ENCODE data around the gene SUPT6H. TPM values are rescaled to one million over a fixed set of nuclear protein-coding genes. Genes with fewer than 3 reads are reported as not detected.

The SUPT6H gene
- total and polyA plus RNA-seq, 2 donors (not counting 3 experiments of a cell fraction or from before 2014, with no cell fraction given): 33.9 to 79.2 TPM

DNA sequence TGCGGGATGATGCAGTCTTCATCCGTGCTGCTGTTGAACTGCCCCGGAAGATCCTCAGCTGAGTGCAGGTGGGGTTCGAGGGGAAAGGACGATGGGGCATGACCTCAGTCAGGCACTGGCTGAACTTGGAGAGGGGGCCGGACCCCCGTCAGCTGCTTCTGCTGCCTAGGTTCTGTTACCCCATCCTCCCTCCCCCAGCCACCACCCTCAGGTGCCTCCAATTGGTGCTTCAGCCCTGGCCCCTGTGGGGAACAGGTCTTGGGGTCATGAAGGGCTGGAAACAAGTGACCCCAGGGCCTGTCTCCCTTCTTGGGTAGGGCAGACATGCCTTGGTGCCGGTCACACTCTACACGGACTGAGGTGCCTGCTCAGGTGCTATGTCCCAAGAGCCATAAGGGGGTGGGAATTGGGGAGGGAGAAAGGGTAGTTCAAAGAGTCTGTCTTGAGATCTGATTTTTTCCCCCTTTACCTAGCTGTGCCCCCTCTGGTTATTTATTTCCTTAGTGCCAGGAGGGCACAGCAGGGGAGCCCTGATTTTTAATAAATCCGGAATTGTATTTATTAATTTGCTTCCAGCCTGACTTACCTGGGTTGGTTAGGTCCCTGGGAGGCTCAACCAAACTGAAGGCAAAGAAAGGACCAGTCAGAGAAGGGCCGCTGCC is 87.6 kb downstream of the SUPT6H start:
- CTCF ChIA-PET: interaction anchor here (0.6 to 16.6 kb wide), 26 partner anchors 11 to 368 kb away, joined by 3 to 602 read pairs (median 4); partner anchors contain the start of genes BLTP2, FAM222B, NEK8 and RPL23A
- Histone ChIP-seq H3K27ac (ENCODE audit: insufficient read depth, low read depth, low read length) (no peak overlapping the region), H3K9me1 (replicated peaks; ENCODE audit: control insufficient read depth, extremely low read depth, insufficient read depth, low read length) (no peaks in the 10 kb centered on the region), H3K9ac (replicated peaks; ENCODE audit: extremely low read depth, insufficient read depth, low read length) (no peak overlapping the region), H3K9me3 (replicated peaks; ENCODE audit: control insufficient read depth, insufficient read depth, low read length) (no peaks in the 10 kb centered on the region), H3K36me3 (ENCODE audit: control insufficient read depth in 2 of 2, extremely low read depth in 1 of 2, insufficient read depth in 2 of 2, low read length in 2 of 2) (peaks cover 4 to 20% of the 10 kb centered on the region in 2 experiments), H3K27me3 (ENCODE audit: control insufficient read depth in 2 of 2, insufficient read depth in 2 of 2, low read length in 2 of 2) (no peaks in the 10 kb centered on the region), H3K4me2 (ENCODE audit: insufficient read depth, low read length) (no peak overlapping the region), H2AFZ (ENCODE audit: low read depth, low read length) (no peak overlapping the region), H4K20me1 (replicated peaks; ENCODE audit: control insufficient read depth, extremely low read depth, insufficient read depth, low read length) (no peaks in the 10 kb centered on the region), H3K79me2 (ENCODE audit: control insufficient read depth, insufficient read depth, low read length) (peaks cover 24% of the 10 kb centered on the region), H3K4me1 (ENCODE audit: control insufficient read depth, extremely low read depth, insufficient read depth, low read length) (peaks cover 23% of the 10 kb centered on the region), H3K4me3 (replicated peaks in 1 of 3; ENCODE audit: insufficient read depth in 1 of 3, low read depth in 1 of 3, low read length in 3 of 3) (no peak overlapping the region)
- DNase-seq (ENCODE audit: low read depth, low spot score): no peak
- no TSS peak for BruUV-seq (replicated peaks)
- TF ChIP-seq FOS (IDR thresholded peaks at IDR 0.05; ENCODE audit: borderline replicate concordance, insufficient read depth, low read length) (no peak), POLR2AphosphoS5 (IDR thresholded peaks at IDR 0.05; ENCODE audit: insufficient read depth, low read depth, low read length) (no peak), POLR2A (IDR thresholded peaks at IDR 0.05; ENCODE audit: low read depth, low read length) (no peak), EZH2 (IDR thresholded peaks at IDR 0.05; ENCODE audit: borderline replicate concordance, low read depth, low read length, severe bottlenecking) (no peak), JUN (IDR thresholded peaks at IDR 0.05; ENCODE audit: borderline replicate concordance, insufficient read depth, insufficient read length, low read depth) (no peak), GATA2 (IDR thresholded peaks at IDR 0.05; ENCODE audit: insufficient read depth, insufficient read length, low read depth, low read length) (no peak), MYC (IDR thresholded peaks at IDR 0.05; ENCODE audit: low read depth, low read length) (no peak)
- TF ChIP-seq, protein P1, sequence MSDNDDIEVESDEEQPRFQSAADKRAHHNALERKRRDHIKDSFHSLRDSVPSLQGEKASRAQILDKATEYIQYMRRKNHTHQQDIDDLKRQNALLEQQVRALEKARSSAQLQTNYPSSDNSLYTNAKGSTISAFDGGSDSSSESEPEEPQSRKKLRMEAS (IDR thresholded peaks at IDR 0.05; ENCODE audit: insufficient read depth, insufficient read length): no peak
- TF ChIP-seq, protein P2, sequence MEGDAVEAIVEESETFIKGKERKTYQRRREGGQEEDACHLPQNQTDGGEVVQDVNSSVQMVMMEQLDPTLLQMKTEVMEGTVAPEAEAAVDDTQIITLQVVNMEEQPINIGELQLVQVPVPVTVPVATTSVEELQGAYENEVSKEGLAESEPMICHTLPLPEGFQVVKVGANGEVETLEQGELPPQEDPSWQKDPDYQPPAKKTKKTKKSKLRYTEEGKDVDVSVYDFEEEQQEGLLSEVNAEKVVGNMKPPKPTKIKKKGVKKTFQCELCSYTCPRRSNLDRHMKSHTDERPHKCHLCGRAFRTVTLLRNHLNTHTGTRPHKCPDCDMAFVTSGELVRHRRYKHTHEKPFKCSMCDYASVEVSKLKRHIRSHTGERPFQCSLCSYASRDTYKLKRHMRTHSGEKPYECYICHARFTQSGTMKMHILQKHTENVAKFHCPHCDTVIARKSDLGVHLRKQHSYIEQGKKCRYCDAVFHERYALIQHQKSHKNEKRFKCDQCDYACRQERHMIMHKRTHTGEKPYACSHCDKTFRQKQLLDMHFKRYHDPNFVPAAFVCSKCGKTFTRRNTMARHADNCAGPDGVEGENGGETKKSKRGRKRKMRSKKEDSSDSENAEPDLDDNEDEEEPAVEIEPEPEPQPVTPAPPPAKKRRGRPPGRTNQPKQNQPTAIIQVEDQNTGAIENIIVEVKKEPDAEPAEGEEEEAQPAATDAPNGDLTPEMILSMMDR (IDR thresholded peaks at IDR 0.05; ENCODE audit: extremely low read depth in 1 of 2, insufficient read depth in 1 of 2, low read depth in 1 of 2, low read length in 2 of 2): no peak
- no peak for FAIRE-seq
- POLR2A ChIA-PET: interaction anchor here (6.3 kb wide), 1 partner anchor 23 kb away, joined by 45 read pairs; the partner anchor contains the start of genes NEK8 and TLCD1
- intact Hi-C loops (cut with micrococcal nuclease) (loop anchor here (1.0 kb wide), 2 partner anchors 22 to 102 kb away; no protein-coding TSS in a partner anchor), dilution Hi-C loops (cut with MboI; ENCODE audit: extremely low pct_ligation_motif_present, low sequenced_read_pairs) (no loop called here)

Measured in endothelial cell of umbilical vein (primary cell).